ENCODE results near the gene SP1. TPM values are rescaled to one million over a fixed set of nuclear protein-coding genes. Genes with fewer than 3 reads are reported as not detected.

Gene SP1
- total RNA-seq, 1 experiment from 2014 or later, result 78.4 TPM

DNA sequence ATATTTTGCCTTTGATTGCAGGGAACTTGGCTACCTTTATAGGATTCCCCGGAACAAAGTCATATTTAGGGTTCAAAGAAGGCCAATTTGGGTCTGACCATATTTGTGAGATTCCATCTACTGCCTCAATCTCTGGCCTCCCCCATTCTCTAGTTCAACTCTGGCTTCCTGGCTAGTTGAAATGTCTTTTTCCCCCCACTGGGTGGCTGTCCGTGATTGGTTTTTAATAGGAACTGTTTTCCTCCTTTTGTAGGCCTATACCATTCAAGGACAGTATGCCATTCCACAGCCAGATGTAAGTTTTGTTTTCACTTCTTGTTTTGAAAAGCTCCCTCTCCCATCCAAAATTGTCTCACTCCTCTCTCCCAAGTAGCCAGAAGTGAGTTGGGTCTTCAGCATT, 85.7 kb downstream of the SP1 start:
- no TSS peak for BruUV-seq (replicated peaks)
- DNase-seq (ENCODE audit: low spot score), result no peak
- POLR2A ChIA-PET (ENCODE audit: low non-redundant PET), result no interaction called here
- Histone ChIP-seq H3K9me3 (ENCODE audit: low read depth, low read length, poor library complexity, severe bottlenecking) (no peaks in the 10 kb centered on the region), H3K4me1 (ENCODE audit: insufficient read depth, low read length, poor library complexity, severe bottlenecking) (no peaks in the 10 kb centered on the region), H3K4me3 (ENCODE audit: low read depth, low read length, poor library complexity, severe bottlenecking) (no peak overlapping the region), H3K27me3 (replicated peaks; ENCODE audit: insufficient read depth, low read depth, low read length, poor library complexity) (no peaks in the 10 kb centered on the region), H3K27ac (ENCODE audit: low read depth, low read length, poor library complexity, severe bottlenecking) (no peak overlapping the region), H3K36me3 (ENCODE audit: insufficient read depth, low read length, poor library complexity, severe bottlenecking) (peaks cover 99% of the 10 kb centered on the region)
- CTCF ChIA-PET, result no interaction called here
- TF ChIP-seq, protein P1, sequence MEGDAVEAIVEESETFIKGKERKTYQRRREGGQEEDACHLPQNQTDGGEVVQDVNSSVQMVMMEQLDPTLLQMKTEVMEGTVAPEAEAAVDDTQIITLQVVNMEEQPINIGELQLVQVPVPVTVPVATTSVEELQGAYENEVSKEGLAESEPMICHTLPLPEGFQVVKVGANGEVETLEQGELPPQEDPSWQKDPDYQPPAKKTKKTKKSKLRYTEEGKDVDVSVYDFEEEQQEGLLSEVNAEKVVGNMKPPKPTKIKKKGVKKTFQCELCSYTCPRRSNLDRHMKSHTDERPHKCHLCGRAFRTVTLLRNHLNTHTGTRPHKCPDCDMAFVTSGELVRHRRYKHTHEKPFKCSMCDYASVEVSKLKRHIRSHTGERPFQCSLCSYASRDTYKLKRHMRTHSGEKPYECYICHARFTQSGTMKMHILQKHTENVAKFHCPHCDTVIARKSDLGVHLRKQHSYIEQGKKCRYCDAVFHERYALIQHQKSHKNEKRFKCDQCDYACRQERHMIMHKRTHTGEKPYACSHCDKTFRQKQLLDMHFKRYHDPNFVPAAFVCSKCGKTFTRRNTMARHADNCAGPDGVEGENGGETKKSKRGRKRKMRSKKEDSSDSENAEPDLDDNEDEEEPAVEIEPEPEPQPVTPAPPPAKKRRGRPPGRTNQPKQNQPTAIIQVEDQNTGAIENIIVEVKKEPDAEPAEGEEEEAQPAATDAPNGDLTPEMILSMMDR (conservative IDR thresholded peaks at IDR 0.05; ENCODE audit: low read depth, low read length), result no peak
- no peak for TF ChIP-seq EZH2 (IDR thresholded peaks at IDR 0.05; ENCODE audit: borderline replicate concordance, low read depth, low read length, poor library complexity, severe bottlenecking)
- intact Hi-C loops (cut with micrococcal nuclease; ENCODE audit: unreplicated experiment), result no loop called here

Other genes with a start within 250 kb of the SP1 start
- 48.6 and 50.3 TPM in 2 replicates for gene ZNF740, start 199.5 kb upstream of the SP1 start, total RNA-seq (2021)
- 32.3 and 37.5 TPM in 2 replicates for gene CSAD, start 199.3 kb upstream of the SP1 start, total RNA-seq (2021)
- 0.43 TPM in 1 of 2 replicates, not detected in the other for gene ITGB7, start 172.9 kb upstream of the SP1 start, total RNA-seq (2021)
- gene RARG, start 148.0 kb upstream of the SP1 start, total RNA-seq (2021), result 14.0 and 20.3 TPM in 2 replicates
- 99.1 and 105 TPM in 2 replicates for gene ESPL1, start 111.9 kb upstream of the SP1 start, total RNA-seq (2021)
- gene PFDN5, start 84.6 kb upstream of the SP1 start, total RNA-seq (2021), result 268 and 288 TPM in 2 replicates
- gene MYG1, start 80.5 kb upstream of the SP1 start, total RNA-seq (2021), result 102 and 111 TPM in 2 replicates
- 94.2 and 104 TPM in 2 replicates for gene AAAS, start 58.6 kb upstream of the SP1 start, total RNA-seq (2021)
- not detected in 2 replicates for gene SP7, start 43.8 kb upstream of the SP1 start, total RNA-seq (2021)
- not detected in 2 replicates for gene AMHR2, start 43.7 kb downstream of the SP1 start, total RNA-seq (2021)
- gene PRR13, start 61.6 kb downstream of the SP1 start, total RNA-seq (2021), result 155 and 180 TPM in 2 replicates
- gene PCBP2, start 71.9 kb downstream of the SP1 start, total RNA-seq (2021), result 1,194 and 1,215 TPM in 2 replicates
- gene MAP3K12, start 119.3 kb downstream of the SP1 start, total RNA-seq (2021), result 11.6 and 15.9 TPM in 2 replicates
- gene TARBP2, start 121.1 kb downstream of the SP1 start, total RNA-seq (2021), result 62.4 and 70.9 TPM in 2 replicates
- not detected in 2 replicates for gene NPFF, start 127.3 kb downstream of the SP1 start, total RNA-seq (2021)
- gene ATF7, start 246.2 kb downstream of the SP1 start, total RNA-seq (2021), result 38.8 and 44.3 TPM in 2 replicates

Measured in A673 (cell line).